Mammary epithelial cell (primary cell): Measurements from ENCODE around the gene MTHFSD.

Source experiments
- EZH2 ChIP-seq: IDR thresholded peaks from 2 replicates; pipeline ENCODE4 v1.6.1; 2012; ENCODE audit warnings: low read length, inconsistent platforms, borderline replicate concordance
- TF ChIP-seq, protein P1 (sequence below), 2 donors: IDR thresholded peaks in 1 of 2; conservative IDR thresholded peaks in 1 of 2; 2 replicates each; pipeline ENCODE4 v1.5.1; 2011 to 2012; ENCODE audit warnings: inconsistent platforms in 2 of 2, low read length in 2 of 2, mild to moderate bottlenecking in 2 of 2, control low read depth in 1 of 2, low read depth in 1 of 2; ENCODE audit not compliant: insufficient read depth in 1 of 2; ENCODE audit errors: extremely low read depth in 1 of 2

DNA sequence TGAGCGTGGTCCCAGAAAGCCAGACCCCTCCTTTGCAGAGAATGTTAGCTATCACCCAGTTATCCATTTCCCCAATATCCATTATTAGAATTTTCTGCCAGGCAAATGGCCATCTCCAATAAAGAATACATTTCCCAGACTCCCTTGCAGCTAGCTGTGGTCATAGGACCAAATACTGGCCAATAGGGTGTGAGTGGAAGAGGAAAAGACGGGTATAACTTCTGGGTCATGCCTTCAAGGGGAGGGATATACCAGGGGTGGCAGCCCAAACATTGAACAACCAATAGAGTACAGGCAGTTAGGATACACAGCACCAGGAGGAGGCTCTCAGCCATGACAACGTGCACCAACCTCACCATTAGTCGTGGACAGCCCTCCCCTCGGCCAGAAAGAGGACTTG, 70.8 kb downstream of the MTHFSD start:
- TF ChIP-seq, protein P1, sequence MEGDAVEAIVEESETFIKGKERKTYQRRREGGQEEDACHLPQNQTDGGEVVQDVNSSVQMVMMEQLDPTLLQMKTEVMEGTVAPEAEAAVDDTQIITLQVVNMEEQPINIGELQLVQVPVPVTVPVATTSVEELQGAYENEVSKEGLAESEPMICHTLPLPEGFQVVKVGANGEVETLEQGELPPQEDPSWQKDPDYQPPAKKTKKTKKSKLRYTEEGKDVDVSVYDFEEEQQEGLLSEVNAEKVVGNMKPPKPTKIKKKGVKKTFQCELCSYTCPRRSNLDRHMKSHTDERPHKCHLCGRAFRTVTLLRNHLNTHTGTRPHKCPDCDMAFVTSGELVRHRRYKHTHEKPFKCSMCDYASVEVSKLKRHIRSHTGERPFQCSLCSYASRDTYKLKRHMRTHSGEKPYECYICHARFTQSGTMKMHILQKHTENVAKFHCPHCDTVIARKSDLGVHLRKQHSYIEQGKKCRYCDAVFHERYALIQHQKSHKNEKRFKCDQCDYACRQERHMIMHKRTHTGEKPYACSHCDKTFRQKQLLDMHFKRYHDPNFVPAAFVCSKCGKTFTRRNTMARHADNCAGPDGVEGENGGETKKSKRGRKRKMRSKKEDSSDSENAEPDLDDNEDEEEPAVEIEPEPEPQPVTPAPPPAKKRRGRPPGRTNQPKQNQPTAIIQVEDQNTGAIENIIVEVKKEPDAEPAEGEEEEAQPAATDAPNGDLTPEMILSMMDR (conservative IDR thresholded peaks at IDR 0.05 in 1 of 2, IDR thresholded peaks at IDR 0.05 in 1 of 2; ENCODE audit: extremely low read depth in 1 of 2, insufficient read depth in 1 of 2, low read depth in 1 of 2, low read length in 2 of 2), result no peak
- no peak for TF ChIP-seq EZH2
